GM18873 (cell line): ENCODE results near the gene PHRF1.

Experiments used
- ATAC-seq: cut with Tn5 transposase; IDR thresholded peaks from one replicate; pipeline ENCODE4 v1.9.1; 2021; ENCODE audit warnings: mild to moderate bottlenecking, moderate library complexity, moderate number of reproducible peaks; ENCODE audit not compliant: unreplicated experiment, low FRiP score

The PHRF1 gene

DNA sequence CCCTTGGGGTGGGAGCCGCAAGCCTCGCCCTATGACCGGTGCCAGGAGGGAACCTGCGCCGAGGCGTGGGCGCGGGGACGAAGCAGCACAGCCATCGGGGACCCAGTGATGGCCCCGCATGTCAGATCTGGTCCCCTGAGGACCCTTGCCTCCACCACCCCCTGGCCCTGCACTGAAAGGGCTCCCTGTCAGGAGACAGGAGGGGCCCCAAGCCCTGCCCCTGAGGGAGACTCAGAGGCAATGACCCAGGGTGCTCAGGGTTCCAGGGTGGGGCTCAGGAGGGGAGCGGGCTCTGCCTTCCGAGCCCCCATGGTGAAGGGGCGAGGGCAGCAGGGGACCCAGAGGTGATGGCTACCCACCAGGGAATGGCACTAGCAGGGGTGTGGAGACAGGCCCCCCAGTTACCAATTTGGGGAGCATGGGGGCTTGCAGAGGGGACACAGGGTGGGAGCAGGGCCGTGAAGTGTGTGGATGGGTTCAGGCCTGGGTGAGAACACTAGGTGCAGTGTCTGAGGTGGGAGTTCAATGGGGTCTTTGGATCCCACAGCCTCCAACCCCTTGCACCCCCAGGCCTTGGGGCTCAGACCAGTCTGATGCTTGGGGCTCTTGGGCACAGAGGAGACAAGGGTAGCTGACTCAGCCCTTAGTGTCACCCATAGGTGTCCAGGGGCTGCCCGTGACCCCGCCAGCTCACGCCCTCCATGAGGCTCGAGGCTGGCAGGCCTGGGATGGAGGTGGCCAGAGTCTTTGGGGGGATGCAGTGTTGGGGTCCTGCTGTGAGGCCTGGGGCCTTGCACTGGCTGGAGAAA is 38.4 kb upstream of the PHRF1 start:
- no peak for ATAC-seq

DNA sequence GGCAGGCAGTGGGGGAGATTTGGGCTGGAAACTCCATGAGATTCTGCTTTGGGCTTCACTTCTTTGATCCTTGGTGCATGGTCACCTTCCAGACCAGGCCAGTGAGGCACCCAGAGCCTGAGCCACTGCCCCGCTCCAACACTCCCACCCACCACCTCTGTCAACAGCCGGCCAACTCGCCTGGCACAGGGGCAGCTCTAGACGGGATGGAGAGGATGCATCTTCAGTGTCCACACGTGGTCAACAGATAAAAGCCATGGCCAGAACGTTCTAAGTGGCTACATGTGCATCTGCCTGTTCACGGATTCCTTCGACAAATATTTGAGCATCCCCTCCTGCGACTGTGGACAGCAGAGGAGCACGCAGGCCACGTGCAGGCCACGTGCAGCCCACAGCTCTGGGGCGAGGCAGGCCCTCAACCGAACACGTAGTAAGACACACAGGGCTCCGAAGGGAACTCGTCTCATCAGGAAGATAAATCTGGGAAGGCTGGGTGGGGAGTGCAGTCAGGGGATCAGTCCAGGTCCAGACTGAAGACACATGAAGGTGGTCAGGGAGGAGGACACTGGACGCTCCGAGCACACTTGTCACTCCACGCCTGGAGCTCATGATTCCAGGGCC is 37.7 kb upstream of the PHRF1 start:
- no peak for ATAC-seq

DNA sequence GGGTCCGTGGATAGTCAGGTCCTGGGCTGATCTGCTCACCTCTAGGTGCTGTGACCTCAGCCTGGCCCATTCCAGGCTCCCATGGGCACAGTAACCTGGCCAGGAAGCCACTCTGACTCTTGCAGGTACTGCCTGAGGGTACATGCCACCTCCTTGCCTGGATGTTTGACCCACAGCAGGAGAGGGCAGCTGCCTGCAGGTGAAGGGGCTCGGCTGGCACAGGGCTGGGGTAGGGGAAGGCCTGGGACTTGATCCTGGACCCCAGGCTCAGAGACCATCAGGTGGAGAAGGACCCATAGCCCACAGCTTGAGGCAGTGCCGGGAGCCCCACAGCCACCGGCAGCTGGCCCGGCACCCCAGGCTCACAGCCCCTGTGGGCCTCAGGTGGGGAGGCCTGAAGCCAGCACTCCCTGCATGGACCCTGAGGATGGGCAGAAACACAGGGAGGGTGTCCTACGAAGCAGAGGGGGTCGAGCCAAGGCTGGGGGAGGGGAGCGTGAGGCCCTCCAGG is 36.2 kb upstream of the PHRF1 start:
- no peak for ATAC-seq

DNA sequence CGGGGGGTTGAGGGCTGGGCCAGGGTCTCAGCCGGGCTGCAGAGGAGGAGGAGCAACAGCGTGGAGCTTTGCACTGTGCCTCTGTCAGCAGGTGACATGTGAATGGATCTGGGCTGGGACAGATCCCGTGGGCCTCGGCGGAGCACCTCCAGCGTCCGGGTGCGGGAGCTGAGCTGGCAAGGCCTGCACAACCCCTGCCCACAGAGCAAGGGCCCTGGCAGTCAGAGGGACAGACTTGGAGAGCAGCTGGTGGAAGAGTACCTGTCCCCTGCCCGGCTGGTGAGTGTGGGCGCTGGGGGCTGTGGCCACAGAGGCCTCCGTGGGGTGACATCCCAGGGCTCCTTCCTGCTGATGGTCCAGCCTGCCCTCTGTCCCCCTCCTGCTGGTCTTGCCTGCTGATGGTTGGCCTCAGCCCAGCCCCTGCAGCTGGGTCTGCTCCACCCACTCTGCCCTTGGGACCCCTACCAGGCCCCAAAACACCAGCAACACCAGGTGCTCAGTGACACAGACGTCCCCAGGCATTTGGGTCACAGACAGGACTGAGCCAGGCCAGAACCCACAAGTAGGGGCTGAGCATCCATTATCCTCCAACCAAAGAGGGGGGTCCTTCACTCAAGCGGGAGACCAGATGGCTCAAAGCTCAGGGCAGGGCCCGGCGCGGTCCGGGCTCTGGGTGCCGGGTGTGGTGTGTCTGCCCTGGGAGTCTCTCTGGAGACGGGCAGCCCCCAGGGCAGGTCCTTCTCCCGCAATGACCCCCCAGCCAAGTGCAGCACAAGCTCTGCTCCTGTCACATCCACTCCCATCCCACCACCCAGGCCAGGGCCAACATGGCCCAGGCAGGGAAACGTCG is 35.5 kb upstream of the PHRF1 start:
- ATAC-seq, result no peak

DNA sequence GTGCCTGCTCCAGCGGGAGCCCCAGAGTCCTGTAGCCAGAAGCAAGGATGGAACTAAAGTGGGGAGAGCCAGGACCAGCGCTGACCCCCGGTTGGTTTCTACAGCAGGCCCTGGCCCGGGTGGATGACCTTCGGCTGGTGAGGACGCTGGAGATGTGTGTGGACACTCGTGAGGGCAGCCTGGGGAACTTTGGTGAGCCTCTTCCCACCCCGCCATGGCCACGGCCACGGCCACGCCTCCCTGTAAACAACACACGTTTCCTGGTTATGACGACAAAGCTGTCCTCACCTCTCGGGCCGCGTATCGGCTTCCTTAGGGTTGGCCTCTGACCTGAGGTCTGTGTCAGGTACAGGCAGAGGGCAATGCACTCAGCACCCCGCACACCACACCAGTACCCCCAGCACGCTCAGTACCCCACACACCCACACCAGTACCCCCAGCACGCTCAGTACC is 34.8 kb upstream of the PHRF1 start:
- no peak for ATAC-seq

DNA sequence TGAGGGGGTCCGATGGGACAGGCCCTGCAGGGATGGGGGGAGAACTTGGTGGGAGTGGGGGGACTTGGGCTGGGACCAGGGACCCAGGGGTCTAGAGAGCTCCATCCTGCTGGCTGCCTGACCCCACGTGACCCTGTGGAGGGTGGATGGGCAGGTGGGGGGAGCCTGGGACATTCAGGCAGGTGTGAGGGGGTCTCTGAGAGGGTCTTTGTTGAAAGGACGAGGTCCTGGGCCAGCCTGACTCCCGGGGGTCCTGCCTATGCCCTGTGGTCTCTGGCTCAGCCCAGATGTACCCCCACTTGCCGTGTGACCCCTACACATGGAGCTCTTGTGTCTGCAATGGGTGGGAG is 31.5 kb upstream of the PHRF1 start:
- no peak for ATAC-seq

DNA sequence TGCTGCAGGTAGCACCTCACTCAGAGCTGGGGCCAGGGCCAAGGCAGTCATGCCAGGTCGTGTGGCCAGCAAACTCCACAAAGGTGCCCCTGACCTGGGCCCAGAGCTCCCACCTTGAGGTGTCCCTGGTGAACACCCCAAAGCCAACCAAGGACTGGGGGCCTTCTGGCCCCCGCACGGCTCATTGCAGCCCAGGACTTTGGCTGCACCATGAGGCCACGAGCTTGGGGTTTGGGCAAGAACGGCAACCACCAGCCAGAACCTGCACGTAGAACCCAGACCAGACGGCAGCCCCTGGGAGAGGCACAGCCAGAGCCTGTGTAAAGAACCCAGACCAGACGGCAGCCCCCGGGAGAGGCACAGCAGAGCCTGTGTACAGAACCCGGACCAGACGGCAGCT is 31.1 kb upstream of the PHRF1 start:
- ATAC-seq, result no peak

DNA sequence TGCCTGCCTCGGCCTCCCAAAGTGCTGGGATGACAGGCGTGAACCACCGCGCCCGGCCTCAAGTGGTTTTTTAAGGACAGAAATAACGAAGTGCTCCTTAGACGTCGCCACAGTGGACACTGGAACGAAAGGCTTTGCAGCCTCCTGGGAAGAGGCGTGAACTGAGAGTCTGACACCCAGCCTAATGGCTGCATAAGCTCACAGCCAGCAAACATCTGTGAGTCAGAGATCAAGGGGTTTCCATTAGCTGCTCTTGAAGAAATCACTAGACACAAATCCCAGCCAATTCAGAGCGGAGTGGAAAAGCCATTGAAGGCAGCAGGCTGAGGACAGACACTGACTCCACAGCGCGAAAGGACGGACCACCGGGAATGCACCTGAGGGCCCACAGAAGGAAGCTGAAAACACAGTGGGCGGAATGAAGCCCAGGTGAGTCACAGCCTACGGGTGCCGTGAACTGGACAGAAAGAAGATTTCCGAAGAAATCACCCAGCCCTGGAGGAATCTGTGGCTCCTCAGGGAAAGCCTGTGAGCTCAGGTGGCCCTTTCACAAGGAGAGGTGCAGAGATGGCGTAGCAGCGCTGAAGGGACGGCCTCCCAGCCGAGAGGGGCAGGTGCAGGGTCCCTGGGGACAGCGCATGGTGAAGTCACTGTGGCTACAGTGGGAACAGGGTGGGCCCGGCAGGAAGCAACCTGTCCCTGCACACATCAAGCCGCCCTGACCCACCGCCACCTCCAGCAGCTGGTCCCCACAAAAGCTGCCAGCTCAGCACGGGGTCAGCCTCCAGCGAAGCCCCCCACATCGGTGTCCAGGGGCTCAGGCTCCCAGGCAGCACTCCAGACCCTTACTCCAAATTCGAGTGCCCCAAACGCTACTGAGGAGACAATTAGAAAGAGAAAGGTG is 27.3 kb upstream of the PHRF1 start:
- ATAC-seq, result no peak

DNA sequence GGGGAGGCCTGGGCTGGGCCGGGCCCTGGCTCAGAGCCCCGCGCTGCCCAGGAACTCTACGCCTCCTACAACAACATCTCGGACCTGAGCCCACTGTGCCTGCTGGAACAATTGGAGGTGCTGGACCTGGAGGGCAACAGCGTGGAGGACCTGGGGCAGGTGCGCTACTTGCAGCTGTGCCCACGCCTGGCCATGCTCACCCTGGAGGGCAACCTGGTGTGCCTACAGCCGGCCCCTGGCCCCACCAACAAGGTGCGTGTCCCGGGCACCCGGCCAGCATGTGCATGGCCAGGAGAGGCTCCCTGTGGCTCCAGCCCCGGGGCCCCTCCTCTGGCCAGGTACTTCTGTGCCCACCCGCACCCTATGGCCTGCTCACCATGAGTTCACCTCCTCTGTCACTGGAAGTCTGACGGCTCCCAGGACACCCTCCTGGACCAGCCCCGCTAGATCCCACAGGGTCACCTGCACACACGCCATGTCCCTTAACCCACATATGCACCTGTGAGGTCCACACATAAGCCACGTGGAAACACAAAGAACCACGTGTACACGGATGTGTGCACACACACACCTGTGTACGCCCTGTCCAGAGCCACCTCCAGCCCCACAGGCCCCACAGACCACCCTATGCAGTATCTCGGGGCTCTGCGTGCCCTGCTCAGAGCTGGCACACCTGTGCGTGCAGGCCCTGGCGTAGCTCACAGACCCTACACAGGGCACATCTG is 26.1 kb upstream of the PHRF1 start:
- no peak for ATAC-seq

DNA sequence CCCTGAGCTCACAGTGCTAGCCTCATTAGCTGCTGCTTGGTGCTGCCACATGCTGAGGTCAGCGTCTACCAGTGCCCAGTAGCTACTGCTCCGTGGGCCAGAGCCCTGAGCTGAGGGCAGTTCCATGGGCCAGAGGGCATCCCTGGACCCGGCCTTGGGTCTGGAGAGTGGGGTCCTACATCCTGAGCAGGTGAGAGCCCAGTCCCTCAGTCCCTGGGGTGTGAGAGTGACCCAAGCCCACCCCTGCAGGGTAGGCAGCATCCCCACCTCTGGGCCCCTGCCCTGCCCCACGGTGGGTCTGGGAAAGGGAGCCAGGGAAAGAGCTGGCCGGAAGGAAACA is 25.6 kb upstream of the PHRF1 start:
- no peak for ATAC-seq

DNA sequence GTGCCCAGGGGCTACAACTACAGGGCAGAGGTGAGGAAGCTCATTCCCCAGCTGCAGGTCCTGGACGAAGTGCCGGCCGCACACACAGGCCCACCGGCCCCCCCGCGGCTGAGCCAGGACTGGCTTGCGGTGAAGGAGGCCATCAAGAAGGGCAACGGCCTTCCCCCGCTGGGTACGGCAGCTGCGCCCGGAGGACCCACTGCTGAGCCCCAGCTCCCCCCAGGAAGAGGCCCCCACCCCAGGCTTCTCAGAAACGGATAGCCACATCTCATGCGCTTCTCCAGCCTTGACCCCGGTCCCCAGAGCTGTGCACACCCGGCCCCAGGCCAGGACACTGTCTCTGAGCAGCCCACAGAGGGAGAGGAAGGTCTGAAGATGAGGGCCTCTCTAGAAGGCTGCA is 25.1 kb upstream of the PHRF1 start:
- no peak for ATAC-seq

DNA sequence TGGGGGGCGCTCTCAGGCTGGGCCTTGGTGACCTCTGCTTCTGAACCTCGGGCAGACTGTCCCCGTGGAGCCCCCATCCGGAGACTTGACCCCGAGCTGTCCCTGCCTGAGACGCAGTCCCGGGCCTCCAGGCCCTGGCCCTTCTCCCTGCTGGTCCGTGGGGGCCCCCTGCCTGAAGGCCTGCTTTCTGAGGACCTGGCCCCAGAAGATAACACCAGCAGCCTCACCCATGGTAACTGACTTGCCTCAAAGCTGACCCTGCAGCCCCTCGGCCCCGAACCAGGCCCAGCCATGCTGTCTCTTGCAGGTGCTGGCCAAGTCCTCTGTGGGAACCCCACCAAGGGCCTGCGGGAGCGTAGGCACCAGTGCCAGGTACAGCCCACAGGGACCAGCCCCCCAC is 24.7 kb upstream of the PHRF1 start:
- ATAC-seq, result no peak

DNA sequence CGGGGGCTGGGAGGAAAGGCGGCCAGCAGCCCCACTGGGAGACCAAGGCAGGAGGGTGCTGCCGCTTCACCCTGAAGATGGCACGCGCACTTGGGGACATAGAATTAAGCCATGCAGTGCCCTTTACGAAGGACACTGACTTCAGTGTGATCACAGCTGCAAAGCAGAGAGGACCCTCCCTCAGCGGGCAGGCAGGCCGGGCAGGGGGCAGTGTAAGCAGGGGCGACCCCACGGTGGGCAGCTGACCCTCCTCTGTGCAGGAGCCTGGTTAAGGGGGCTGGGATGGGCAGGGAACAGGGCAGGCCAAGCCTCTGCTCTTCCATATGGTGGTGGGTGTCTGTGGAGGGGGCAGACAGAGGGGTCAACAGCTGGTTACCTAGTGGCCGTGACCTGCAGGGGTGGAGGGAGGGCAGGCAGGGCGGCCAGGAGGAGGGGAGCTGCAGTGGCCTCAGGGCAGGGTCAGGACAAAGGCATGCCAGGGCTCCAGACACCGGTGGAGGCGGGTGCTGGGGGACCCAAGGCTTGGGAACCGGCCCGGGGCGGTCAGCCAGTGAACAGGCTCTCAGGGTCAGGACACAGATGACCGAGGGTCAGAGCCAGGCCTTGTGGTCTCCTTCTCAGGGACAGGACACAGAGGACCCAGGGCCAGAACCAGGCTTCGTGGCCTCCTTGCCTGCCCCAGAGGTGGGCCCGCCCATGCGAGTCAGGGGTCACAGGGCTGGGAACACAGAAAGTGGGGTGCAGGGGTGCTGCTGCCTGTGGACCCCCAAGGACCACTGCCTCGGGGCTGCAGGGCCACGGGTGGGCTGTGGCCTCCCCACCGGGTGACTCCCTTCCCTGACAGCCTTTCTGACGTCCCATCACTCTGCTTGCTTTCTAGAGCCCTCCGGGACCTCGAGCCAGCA is 22.9 kb upstream of the PHRF1 start:
- no peak for ATAC-seq

DNA sequence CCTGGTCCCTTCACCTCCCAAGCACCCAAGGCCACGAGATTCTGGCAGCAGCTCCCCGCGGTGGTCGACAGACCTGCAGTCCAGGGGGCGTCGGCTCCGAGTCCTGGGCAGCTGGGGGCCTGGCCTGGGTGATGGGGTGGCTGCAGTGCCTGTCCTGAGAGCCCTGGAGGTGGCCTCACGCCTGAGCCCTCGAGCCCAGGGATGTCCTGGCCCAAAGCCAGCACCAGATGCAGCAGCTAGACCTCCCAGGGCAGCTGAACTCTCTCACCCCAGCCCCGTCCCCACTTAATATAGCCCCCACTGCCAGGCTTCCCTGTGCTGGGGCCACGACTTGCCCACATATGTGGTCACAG is 22.3 kb upstream of the PHRF1 start:
- no peak for ATAC-seq

DNA sequence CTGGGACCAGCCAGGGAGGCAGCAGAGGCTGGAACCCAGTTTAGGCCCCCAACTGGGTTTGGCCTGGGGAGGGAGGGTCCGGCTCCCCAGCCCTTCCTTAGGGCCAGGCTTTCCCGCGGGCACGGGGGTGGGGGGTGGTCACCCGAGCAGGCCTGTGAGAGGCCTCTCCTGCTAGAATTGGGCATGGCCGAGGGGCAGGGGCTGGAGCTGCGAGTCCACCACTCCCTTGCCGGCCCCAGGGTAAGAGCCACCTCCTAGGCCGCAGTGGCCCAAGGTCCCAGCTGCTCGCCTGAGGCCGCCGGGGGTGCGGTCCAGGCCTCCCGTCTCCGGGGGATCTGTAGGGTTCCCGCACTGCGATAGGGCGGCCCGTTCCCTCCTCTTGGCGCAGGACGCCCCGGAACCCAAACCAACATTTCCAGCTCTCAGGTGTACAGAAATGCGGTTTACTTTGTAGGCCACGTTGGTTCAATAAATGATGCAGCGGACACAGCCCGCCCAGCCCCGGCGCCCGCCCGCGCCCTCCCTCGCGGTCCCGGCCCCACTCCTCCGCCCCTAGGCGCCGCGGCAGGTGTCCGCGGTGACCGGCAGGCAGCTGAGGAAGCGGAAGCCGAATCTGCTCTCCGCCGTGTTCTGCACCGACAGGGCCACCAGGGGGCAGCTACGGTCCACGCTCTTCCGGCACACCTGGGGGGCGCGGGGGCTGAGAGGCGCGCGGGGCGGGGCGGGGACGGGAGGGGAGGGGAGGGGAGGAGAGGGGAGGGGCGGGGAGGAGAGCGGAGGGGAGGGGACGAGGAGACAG is 21.6 kb upstream of the PHRF1 start:
- ATAC-seq, result no peak

DNA sequence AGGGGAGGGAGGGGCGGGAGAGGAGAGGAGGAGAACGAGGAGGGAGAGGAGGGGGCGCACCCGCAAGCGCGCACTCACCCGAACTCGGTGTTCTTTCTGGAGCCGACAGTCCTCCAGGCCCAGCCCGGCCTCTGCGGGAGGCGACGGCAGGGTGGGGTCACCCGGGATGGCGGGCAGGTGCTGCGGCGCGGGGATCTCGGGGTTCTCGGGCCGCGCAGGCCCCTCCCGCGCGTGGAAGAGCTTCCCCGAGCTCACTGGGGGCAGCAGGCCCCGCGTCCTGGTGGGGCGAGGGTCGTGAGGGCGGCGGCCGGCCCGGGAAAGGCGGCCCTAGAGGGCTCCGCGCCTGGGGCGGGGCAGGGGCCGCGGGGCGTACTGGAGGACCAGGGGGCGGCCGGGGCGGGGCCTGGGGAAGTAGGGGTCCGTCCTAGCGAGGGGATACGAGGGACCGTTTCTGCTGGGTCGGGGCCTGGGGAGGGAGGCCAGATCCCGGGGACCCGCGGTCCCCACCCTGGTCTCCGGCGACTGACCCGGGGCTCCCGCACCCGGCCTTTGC is 21.0 kb upstream of the PHRF1 start:
- ATAC-seq, result no peak

DNA sequence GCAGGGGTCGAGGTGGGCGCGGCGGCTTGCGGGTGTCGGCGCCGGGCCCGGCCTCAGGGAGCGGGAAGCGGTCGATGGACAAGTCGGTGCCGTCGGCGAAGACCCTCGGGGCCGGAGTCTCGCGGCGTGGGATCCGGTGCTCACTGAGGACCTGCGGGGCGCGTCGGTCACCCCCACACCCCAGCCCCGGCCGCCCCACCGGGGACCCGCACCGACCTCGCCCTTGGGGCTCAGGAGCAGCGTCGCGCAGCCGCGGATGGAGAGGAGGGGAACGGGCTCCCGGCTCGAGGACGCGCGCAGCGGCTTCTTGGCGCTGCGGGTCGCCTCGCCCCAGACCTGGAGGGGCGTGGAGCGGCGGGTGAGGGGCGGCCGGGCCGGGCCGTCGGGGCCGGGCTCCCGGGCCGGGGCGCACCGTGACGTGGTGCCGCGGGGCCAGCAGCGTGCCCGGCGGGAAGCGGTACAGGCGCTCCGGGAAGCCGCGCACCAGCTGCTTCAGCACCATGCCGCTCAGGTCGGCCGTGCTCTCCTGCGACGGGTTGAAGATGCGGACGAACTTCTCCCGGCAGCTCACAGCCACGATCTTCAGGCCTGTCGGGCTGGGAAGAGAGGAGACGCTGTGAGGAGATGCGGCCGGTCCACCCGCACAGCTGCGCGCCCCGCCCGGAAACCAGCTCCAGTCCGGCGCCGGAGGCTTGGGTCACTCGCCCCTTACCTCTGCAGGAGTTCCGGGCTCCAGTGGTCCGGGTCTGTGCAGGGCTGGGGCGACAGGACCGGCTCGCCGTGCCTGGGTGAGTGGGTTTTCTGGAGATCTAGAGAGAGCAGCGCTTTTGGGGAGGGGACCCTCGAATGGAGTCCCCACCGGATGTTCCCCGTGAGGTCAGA is 20.2 kb upstream of the PHRF1 start:
- no peak for ATAC-seq
